ENCODE results near the gene TNS3.

TNS3 gene

GRCh38 chr7:47571331-47572093, 10.4 kb downstream of the TNS3 start:
- DNase-seq: no peak

DNA sequence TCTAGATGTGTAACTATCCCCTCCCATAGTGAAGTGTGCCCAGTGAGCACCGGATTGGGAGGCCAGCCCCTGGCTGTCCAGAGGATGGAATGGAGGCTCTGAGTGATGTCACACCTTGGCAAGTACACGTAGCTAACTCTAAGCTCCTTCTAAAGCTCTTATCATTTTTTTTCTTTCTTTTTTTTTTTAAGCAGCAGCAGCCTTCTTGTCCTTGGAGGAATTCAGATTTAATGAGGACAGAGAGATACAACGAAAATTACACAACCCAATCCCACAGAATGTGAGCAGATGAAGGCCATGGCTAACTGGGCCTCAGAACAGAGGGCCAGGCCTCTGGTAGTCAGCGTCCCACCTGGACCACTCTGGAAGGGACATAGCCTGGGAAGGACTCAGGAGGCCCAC, 11.3 kb downstream of the TNS3 start:
- no peak for TF ChIP-seq POLR2A (IDR thresholded peaks at IDR 0.05; ENCODE audit: low read length)
- no peak for TF ChIP-seq GATA1 (IDR thresholded peaks at IDR 0.05; ENCODE audit: low read depth, low read length)
- no peak for DNase-seq

More at GRCh38 chr7:47571331-47572093, 10.4 kb downstream of the TNS3 start:
- TF ChIP-seq POLR2A (IDR thresholded peaks at IDR 0.05; ENCODE audit: low read length) (peak; percentile 64), GATA1 (IDR thresholded peaks at IDR 0.05; ENCODE audit: low read depth, low read length) (no peak)

DNA sequence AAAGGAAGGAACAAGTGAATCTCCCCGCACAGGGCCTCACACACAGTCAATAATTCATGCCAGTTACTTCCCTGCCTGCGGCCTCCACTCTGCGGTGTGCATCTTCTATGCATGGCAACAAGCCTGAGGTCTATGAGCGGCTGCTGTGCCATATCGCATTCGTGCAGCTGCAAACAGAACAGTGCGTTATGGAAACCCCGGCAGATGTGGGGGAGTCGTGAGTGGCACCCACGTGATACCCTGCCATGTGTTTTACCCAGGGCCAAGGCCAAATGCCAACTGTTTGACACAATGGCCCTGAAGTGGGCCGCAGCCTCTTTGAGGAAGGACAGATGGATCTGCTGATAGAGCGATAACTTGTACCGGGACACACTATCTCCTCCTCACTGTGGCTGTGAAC, 13.4 kb downstream of the TNS3 start:
- DNase-seq: peak; percentile 85 to 97
- TF ChIP-seq POLR2A (IDR thresholded peaks at IDR 0.05; ENCODE audit: low read length) (peak; percentile 66), GATA1 (IDR thresholded peaks at IDR 0.05; ENCODE audit: low read depth, low read length) (peak; percentile 84)

- no peak for DNase-seq
Measured at GRCh38 chr7:47568056-47568455, 13.9 kb downstream of the TNS3 start.

GRCh38 chr7:47565640-47566250, 16.2 kb downstream of the TNS3 start:
- no peak for DNase-seq

More at GRCh38 chr7:47568056-47568455, 13.9 kb downstream of the TNS3 start:
- TF ChIP-seq GATA1 (IDR thresholded peaks at IDR 0.05; ENCODE audit: low read depth, low read length) (no peak), POLR2A (IDR thresholded peaks at IDR 0.05; ENCODE audit: low read length) (no peak)

DNA sequence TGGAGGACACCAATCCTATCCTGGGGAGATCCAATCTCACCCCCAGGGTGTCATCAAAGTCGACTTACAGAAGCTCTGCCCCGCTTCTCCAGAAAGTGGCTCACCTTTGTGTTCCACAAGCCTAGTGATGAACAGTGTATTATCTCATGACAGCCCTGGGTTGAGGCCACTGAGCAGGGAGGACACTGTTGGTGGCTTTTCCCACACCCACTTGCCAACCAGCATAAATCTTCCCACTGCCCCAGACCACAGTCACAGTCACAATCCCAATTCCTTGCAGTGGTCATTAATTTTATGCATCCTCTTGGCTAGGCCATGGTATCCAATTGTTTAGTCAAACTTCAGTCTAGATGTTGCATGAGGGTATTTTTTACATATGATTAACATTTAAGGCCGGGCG, 18.4 kb downstream of the TNS3 start:
- DNase-seq: no peak
- no peak for TF ChIP-seq POLR2A (IDR thresholded peaks at IDR 0.05; ENCODE audit: low read length)

More at GRCh38 chr7:47565640-47566250, 16.2 kb downstream of the TNS3 start:
- TF ChIP-seq GATA1 (IDR thresholded peaks at IDR 0.05; ENCODE audit: low read depth, low read length) (no peak), POLR2A (IDR thresholded peaks at IDR 0.05; ENCODE audit: low read length) (no peak)

DNA sequence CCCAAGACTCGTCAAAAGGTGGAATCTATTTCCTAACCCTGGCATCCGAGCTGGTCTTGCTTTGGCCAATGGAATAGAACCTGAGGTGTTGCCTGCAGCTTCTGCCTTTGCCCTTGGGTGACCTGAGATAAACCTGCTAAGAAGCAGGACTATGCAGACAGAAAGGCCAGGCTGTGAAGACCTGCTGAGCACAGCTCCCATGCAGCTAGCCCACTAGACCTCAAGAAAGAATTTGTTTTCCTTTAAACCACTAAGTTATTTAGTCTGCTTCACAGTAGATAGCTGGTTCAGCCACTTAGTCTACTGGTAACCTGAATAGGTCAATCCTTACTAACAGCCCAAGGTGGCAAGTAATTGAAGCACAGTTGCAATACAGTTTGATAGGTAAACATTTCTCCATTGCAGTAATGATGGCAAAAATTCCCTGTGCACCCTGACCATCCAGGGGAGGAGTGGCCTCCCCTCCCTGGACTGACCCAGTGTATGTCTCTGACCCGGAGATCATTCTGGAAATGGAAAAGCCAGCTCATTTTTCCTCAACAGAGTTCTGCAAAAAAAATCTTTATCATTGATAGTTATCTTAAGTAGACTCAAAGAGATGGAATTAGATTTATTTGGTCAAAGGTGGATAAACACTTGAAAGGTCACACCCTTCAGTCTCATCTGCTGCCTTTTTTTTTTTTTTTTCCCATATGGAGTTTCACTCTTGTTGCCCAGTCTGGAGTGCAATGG, 20.0 kb downstream of the TNS3 start:
- no peak for DNase-seq
- TF ChIP-seq POLR2A (IDR thresholded peaks at IDR 0.05; ENCODE audit: low read length) (no peak), GATA1 (IDR thresholded peaks at IDR 0.05; ENCODE audit: low read depth, low read length) (no peak)

- no peak for DNase-seq
- TF ChIP-seq POLR2A (IDR thresholded peaks at IDR 0.05; ENCODE audit: low read length): no peak
- TF ChIP-seq GATA1 (IDR thresholded peaks at IDR 0.05; ENCODE audit: low read depth, low read length): no peak
Measured at GRCh38 chr7:47559306-47560220, 22.3 kb downstream of the TNS3 start.

- DNase-seq: no peak
- TF ChIP-seq GATA1 (IDR thresholded peaks at IDR 0.05; ENCODE audit: low read depth, low read length) (no peak), POLR2A (IDR thresholded peaks at IDR 0.05; ENCODE audit: low read length) (no peak)
Measured at GRCh38 chr7:47557694-47558670, 23.9 kb downstream of the TNS3 start.

DNA sequence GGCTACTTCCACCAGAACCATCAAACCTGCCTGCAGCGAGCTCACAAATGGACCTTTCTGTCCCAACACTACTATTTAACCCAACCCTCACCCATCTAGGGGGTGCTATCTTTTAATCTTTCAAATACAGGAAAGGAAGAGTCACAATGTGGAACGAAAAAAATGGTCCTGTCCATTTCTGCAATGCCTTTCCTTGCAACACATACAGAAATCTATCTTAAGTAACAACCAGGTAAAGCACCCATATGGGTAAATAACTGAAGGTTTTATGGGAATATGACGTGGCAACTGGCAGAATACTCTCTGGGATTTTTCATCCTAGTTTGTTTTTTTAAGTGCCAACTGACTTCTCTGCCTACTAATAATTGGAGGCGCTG, 24.6 kb downstream of the TNS3 start:
- no peak for TF ChIP-seq POLR2A (IDR thresholded peaks at IDR 0.05; ENCODE audit: low read length)
- no peak for TF ChIP-seq GATA1 (IDR thresholded peaks at IDR 0.05; ENCODE audit: low read depth, low read length)

DNA sequence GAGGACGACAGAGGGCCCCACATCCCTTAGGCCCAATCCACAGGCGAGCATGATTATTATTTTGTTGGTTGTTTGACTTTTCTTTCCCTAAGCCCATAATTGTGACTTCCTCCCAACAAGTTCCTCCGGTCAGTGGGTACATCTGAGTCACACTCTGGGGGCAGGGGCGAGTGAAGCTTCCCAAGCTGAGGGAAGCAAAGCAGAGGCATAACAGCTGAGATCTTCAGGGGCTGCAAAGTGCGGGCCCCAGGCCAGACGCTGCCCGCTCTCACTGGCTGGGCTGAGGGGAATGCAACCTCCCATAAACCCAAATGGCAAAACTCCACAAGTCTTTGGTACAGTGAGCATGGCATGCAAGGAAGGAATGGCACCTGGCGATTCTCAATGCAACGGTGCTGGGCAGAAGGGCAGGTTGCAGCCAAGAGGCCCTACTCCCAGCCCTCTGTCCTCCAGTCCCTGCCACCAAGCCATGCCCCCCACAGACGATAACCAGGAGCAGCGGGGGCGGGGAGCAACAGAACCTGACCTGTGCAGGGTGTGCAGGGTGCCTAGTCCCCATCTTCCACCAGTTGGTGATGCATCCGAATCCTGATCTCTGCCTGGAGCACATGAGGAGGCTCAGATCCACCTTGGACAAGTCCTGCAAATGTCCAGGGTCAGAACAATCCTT, 25.3 kb downstream of the TNS3 start:
- TF ChIP-seq GATA1 (IDR thresholded peaks at IDR 0.05; ENCODE audit: low read depth, low read length): no peak
- no peak for TF ChIP-seq POLR2A (IDR thresholded peaks at IDR 0.05; ENCODE audit: low read length)
- no peak for DNase-seq

More for the DNA sequence above, 24.6 kb downstream of the TNS3 start:
- no peak for DNase-seq

- no peak for TF ChIP-seq GATA1 (IDR thresholded peaks at IDR 0.05; ENCODE audit: low read depth, low read length)
- no peak for TF ChIP-seq POLR2A (IDR thresholded peaks at IDR 0.05; ENCODE audit: low read length)
- no peak for DNase-seq
Measured at GRCh38 chr7:47553309-47553708, 28.6 kb downstream of the TNS3 start.
